RCC 7860 (cell line): Measurements from ENCODE around the gene GORAB.
A peak's percentile ranks its signal among the peaks of the same experiment; 100 is the strongest.

ENCODE experiments used
- DNase-seq: peaks from one replicate; pipeline ENCODE4 v3.0.0-alpha.2; 2015; ENCODE audit warnings: low spot score
- FAIRE-seq: peaks from 2 replicates; lab custom pipeline; 2012; peaks lifted over from hg19 to GRCh38; lab: Jason Lieb, UNC

Gene GORAB

GRCh38 chr1:170537798-170538503, 6.0 kb downstream of the GORAB start:
- DNase-seq: peak; percentile 31
- FAIRE-seq: peak; percentile 82

- FAIRE-seq: peak; percentile 69
- DNase-seq: no peak
These were observed 6.7 kb downstream of the GORAB start for GRCh38 chr1:170538687-170539086.

GRCh38 chr1:170539154-170539553, 7.2 kb downstream of the GORAB start:
- FAIRE-seq (peak; percentile 83), DNase-seq (no peak)

- FAIRE-seq (no peak), DNase-seq (no peak)
These were observed 12.7 kb downstream of the GORAB start for GRCh38 chr1:170544624-170545023.

- FAIRE-seq: peak; percentile 18
- DNase-seq: no peak
These were observed 13.5 kb downstream of the GORAB start for GRCh38 chr1:170545476-170545875.

- no peak for FAIRE-seq
These were observed 15.3 kb downstream of the GORAB start for GRCh38 chr1:170547255-170547654.

GRCh38 chr1:170548497-170548896, 16.5 kb downstream of the GORAB start:
- FAIRE-seq: peak; percentile 28
- no peak for DNase-seq

More at GRCh38 chr1:170547255-170547654, 15.3 kb downstream of the GORAB start:
- no peak for DNase-seq

GRCh38 chr1:170555370-170555769, 23.4 kb downstream of the GORAB start:
- DNase-seq (no peak), FAIRE-seq (no peak)

- no peak for FAIRE-seq
- no peak for DNase-seq
These were observed 25.0 kb downstream of the GORAB start for GRCh38 chr1:170556917-170557316.

- DNase-seq: no peak
- FAIRE-seq: no peak
These were observed 26.8 kb downstream of the GORAB start for GRCh38 chr1:170558731-170559130.

- no peak for FAIRE-seq
These were observed 27.2 kb downstream of the GORAB start for GRCh38 chr1:170559166-170559565.

GRCh38 chr1:170560681-170561285, 28.8 kb downstream of the GORAB start:
- FAIRE-seq (no peak), DNase-seq (no peak)

More at GRCh38 chr1:170559166-170559565, 27.2 kb downstream of the GORAB start:
- no peak for DNase-seq

GRCh38 chr1:170562646-170563338, 30.8 kb downstream of the GORAB start:
- FAIRE-seq (peak; percentile 80), DNase-seq (peak; percentile 55)

GRCh38 chr1:170567214-170567613, 35.2 kb downstream of the GORAB start:
- no peak for FAIRE-seq
- no peak for DNase-seq

- FAIRE-seq (no peak), DNase-seq (no peak)
These were observed 36.2 kb downstream of the GORAB start for GRCh38 chr1:170568197-170568596.

GRCh38 chr1:170576980-170577379, 45.0 kb downstream of the GORAB start:
- FAIRE-seq (no peak), DNase-seq (no peak)

GRCh38 chr1:170578359-170578758, 46.4 kb downstream of the GORAB start:
- DNase-seq: no peak
- no peak for FAIRE-seq

GRCh38 chr1:170580636-170581440, 48.9 kb downstream of the GORAB start:
- FAIRE-seq (no peak), DNase-seq (no peak)

- DNase-seq (no peak), FAIRE-seq (no peak)
These were observed 51.2 kb downstream of the GORAB start for GRCh38 chr1:170583186-170583585.

- FAIRE-seq (no peak), DNase-seq (no peak)
These were observed 54.6 kb downstream of the GORAB start for GRCh38 chr1:170586321-170587252.
